KMS-11 (cell line): ENCODE results near the gene MED10.

Experiments
- H2AFZ ChIP-seq: fragments of 200-600 bp; sonication (generic); 2 replicates; pipeline ENCODE4 v1.6.1; 2016; ENCODE audit warnings: antibody characterized with exemption, mixed run types, low read depth
- H3K27ac ChIP-seq: fragments of 200-600 bp; sonication (generic); 2 replicates; pipeline ENCODE4 v1.6.1; 2016; ENCODE audit warnings: mild to moderate bottlenecking, mixed run types
- H3K27me3 ChIP-seq: fragments of 200-600 bp; sonication (generic); 2 replicates; pipeline ENCODE4 v1.6.1; 2017; ENCODE audit warnings: mild to moderate bottlenecking, low read depth, mixed run types, moderate library complexity; ENCODE audit not compliant: insufficient read depth
- H3K36me3 ChIP-seq: fragments of 200-600 bp; sonication (generic); 2 replicates; pipeline ENCODE4 v1.6.1; 2017; ENCODE audit warnings: mild to moderate bottlenecking, mixed run types; ENCODE audit not compliant: insufficient read depth
- H3K4me1 ChIP-seq: fragments of 200-600 bp; sonication (generic); 2 replicates; pipeline ENCODE4 v1.6.1; 2016; ENCODE audit warnings: mild to moderate bottlenecking, low read depth, mixed run types; ENCODE audit not compliant: poor library complexity, severe bottlenecking
- H3K4me2 ChIP-seq: fragments of 200-600 bp; sonication (generic); 2 replicates; pipeline ENCODE4 v1.7.0; 2016; ENCODE audit warnings: mild to moderate bottlenecking, mixed run types
- H3K4me3 ChIP-seq: fragments of 200-600 bp; sonication (generic); IDR thresholded peaks from 2 replicates; pipeline ENCODE4 v1.6.1; 2017; ENCODE audit warnings: low read depth, low read length, mixed read lengths; ENCODE audit not compliant: insufficient read depth
- H3K79me2 ChIP-seq: fragments of 200-600 bp; sonication (generic); 2 replicates; pipeline ENCODE4 v1.6.1; 2016; ENCODE audit warnings: low read depth, mixed run types; ENCODE audit not compliant: insufficient read depth
- H3K9ac ChIP-seq: fragments of 200-600 bp; sonication (generic); 2 replicates; pipeline ENCODE4 v1.6.1; 2016; ENCODE audit warnings: mild to moderate bottlenecking, mixed run types
- H4K20me1 ChIP-seq: fragments of 200-600 bp; sonication (generic); 2 replicates; pipeline ENCODE4 v1.6.1; 2016; ENCODE audit warnings: mild to moderate bottlenecking, mixed run types; ENCODE audit not compliant: insufficient read depth
- CTCF ChIP-seq: fragments of 200-600 bp; sonication (generic); conservative IDR thresholded peaks from 2 replicates; pipeline ENCODE4 v1.6.1; 2017; ENCODE audit warnings: low read depth, mild to moderate bottlenecking, antibody characterized with exemption, low read length, moderate library complexity, mixed read lengths

The MED10 gene

GRCh38 chr5:6356578-6357164 lies 21.7 kb downstream of the MED10 start:
- Histone ChIP-seq H3K4me1 (no peaks in the 10 kb centered on the region), H4K20me1 (no peaks in the 10 kb centered on the region), H3K4me2 (no peak overlapping the region), H3K36me3 (no peaks in the 10 kb centered on the region), H3K4me3 (no peak overlapping the region), H3K9ac (no peak overlapping the region), H3K79me2 (no peaks in the 10 kb centered on the region), H3K27me3 (no peaks in the 10 kb centered on the region), H3K27ac (no peak overlapping the region), H2AFZ (no peak overlapping the region)
- no peak for TF ChIP-seq CTCF

GRCh38 chr5:6355294-6355693 lies 23.1 kb downstream of the MED10 start:
- Histone ChIP-seq H3K4me3 (no peak overlapping the region), H3K4me1 (no peaks in the 10 kb centered on the region), H4K20me1 (no peaks in the 10 kb centered on the region), H3K27me3 (no peaks in the 10 kb centered on the region), H2AFZ (no peak overlapping the region), H3K9ac (no peak overlapping the region), H3K4me2 (no peak overlapping the region), H3K79me2 (no peaks in the 10 kb centered on the region), H3K36me3 (no peaks in the 10 kb centered on the region), H3K27ac (no peak overlapping the region)
- TF ChIP-seq CTCF, result no peak

GRCh38 chr5:6354848-6355247 lies 23.5 kb downstream of the MED10 start:
- H3K4me3 ChIP-seq, result no peak overlapping the region
- H3K79me2 ChIP-seq, result no peaks in the 10 kb centered on the region
- no peak overlapping the region for H3K9ac ChIP-seq
- H2AFZ ChIP-seq, result no peak overlapping the region
- no peak for TF ChIP-seq CTCF
- H3K27me3 ChIP-seq, result no peaks in the 10 kb centered on the region
- H3K4me1 ChIP-seq, result no peaks in the 10 kb centered on the region
- H3K36me3 ChIP-seq, result no peaks in the 10 kb centered on the region
- H3K27ac ChIP-seq, result no peak overlapping the region
- H3K4me2 ChIP-seq, result no peak overlapping the region
- H4K20me1 ChIP-seq, result no peaks in the 10 kb centered on the region

- H3K27ac ChIP-seq, result no peak overlapping the region
- H4K20me1 ChIP-seq, result no peaks in the 10 kb centered on the region
- no peaks in the 10 kb centered on the region for H3K27me3 ChIP-seq
- H3K36me3 ChIP-seq, result no peaks in the 10 kb centered on the region
- H3K4me2 ChIP-seq, result no peak overlapping the region
- no peak overlapping the region for H3K9ac ChIP-seq
- no peaks in the 10 kb centered on the region for H3K79me2 ChIP-seq
- H3K4me1 ChIP-seq, result no peaks in the 10 kb centered on the region
- TF ChIP-seq CTCF, result no peak
- no peak overlapping the region for H3K4me3 ChIP-seq
- H2AFZ ChIP-seq, result no peak overlapping the region
Measured at GRCh38 chr5:6353602-6354302, 24.6 kb downstream of the MED10 start.
